Activated T-cell treated with anti-CD3 and anti-CD28 coated beads, Interleukin-2, amount 50 U/mL, for 24 hours (primary cell): ENCODE measurements around the gene RPRML.

Source experiments
- DNase-seq: peaks from one replicate; pipeline ENCODE4 v3.0.0-alpha.2; 2020
- H3K27ac Mint-ChIP-seq: 2 replicates; pipeline ENCODE4 v1.8.0; 2020; ENCODE audit warnings: mild to moderate bottlenecking, mixed read lengths
- H3K27me3 Mint-ChIP-seq: 2 replicates; pipeline ENCODE4 v1.8.0; 2020; ENCODE audit warnings: mixed read lengths
- H3K36me3 Mint-ChIP-seq: 2 replicates; pipeline ENCODE4 v1.8.0; 2020; ENCODE audit warnings: low read depth, mixed read lengths
- H3K4me1 Mint-ChIP-seq: 2 replicates; pipeline ENCODE4 v1.8.0; 2020; ENCODE audit warnings: low read depth, mixed read lengths
- H3K4me3 Mint-ChIP-seq: 2 replicates; pipeline ENCODE4 v1.8.0; 2020; ENCODE audit warnings: mild to moderate bottlenecking, moderate library complexity, mixed read lengths
- H3K9me3 Mint-ChIP-seq: 2 replicates; pipeline ENCODE4 v1.8.0; 2020; ENCODE audit warnings: mixed read lengths

Gene RPRML

DNA sequence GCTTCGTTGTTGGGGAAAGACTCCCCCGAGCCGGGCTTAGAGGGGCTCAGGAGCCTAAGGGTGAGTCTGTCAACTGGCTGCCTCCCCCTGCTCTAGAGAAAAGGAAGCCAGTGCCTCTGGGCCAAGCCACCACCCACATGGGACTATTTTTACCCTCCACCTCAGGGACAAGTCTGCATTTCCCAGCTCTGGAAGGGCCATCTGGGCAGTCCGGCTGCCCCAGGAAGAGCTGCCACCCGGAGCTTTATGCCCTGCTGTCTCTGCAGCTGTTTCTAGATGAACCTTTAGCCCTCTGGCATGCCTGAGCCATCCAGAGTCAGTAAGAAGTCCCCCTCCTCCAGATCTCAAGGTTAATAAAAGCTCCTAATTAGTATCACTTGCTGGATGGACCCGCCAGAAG is 5.3 kb upstream of the RPRML start:
- peaks cover 22% of the 10 kb centered on the region for H3K27me3 Mint-ChIP-seq
- H3K4me1 Mint-ChIP-seq = peaks cover 6% of the 10 kb centered on the region
- no peak overlapping the region for H3K4me3 Mint-ChIP-seq
- no peaks in the 10 kb centered on the region for H3K9me3 Mint-ChIP-seq
- no peaks in the 10 kb centered on the region for H3K36me3 Mint-ChIP-seq
- no peak for DNase-seq
- H3K27ac Mint-ChIP-seq = no peak overlapping the region

- no peaks in the 10 kb centered on the region for H3K36me3 Mint-ChIP-seq
- no peak overlapping the region for H3K4me3 Mint-ChIP-seq
- H3K4me1 Mint-ChIP-seq = peaks cover 6% of the 10 kb centered on the region
- peaks cover 22% of the 10 kb centered on the region for H3K27me3 Mint-ChIP-seq
- no peak for DNase-seq
- H3K9me3 Mint-ChIP-seq = no peaks in the 10 kb centered on the region
- no peak overlapping the region for H3K27ac Mint-ChIP-seq
Observed at GRCh38 chr17:46983782-46984181, 4.7 kb upstream of the RPRML start.

DNA sequence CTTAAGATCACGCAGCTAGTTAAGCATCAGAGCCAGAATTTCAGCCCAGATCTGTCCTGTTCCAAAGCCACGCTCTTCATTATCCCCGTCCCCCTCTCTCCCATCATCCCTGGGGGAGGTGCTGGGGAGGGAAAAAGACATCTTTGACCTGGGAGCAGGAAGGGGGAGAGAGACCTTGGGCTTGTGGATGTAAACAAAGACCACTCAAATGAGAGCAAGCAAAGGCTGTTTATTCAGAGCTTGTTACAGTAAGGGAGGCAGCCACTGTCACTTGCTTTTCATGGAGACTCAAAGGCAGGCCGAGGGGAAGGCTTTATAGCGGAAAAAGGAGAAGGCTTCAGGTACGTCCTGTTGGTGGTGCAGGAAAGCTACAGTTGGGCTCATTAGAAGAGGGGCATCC is 3.5 kb upstream of the RPRML start:
- peaks cover 14% of the 10 kb centered on the region for H3K4me1 Mint-ChIP-seq
- no peak overlapping the region for H3K4me3 Mint-ChIP-seq
- H3K27me3 Mint-ChIP-seq = peaks cover 32% of the 10 kb centered on the region
- DNase-seq = no peak
- H3K36me3 Mint-ChIP-seq = no peaks in the 10 kb centered on the region
- H3K9me3 Mint-ChIP-seq = no peaks in the 10 kb centered on the region
- H3K27ac Mint-ChIP-seq = no peak overlapping the region

DNA sequence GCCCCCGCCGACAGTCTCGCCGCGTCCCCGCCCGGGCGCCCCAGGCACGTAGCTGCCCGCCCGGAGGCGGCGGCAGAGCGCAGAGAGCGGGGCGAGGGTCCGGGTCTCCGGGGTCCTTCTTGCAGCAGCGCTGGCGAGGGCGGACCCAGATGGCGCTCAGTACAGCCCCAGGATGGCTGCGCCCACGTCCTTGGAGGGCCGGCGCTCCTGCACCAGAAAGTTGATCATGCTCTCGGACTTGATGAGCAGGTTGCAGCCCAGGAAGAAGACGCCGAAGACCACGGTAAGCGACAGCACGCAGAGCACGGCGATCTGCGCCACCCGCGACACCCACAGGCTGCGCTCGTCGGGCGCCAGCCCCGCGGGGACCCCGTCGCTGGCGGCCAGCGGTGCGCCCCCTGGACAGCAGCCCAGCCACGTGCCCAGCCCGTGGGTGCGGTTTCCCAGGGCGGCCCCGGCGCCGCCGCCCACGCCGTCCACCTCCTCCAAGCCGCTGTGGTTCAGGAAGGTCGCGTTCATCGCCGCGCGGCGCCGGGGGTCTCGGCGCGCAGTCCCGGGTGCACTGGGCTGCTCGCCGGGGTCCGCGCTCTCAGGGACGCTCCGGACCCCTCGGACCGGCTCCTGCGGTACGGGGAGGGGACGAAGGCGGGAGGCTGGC is 435 bp downstream of the RPRML start:
- Mint-ChIP-seq H3K4me3 (peak overlapping the region; percentile 61), H3K27me3 (peaks cover 48% of the 10 kb centered on the region), H3K4me1 (peaks cover 14% of the 10 kb centered on the region), H3K36me3 (no peaks in the 10 kb centered on the region), H3K27ac (no peak overlapping the region), H3K9me3 (no peaks in the 10 kb centered on the region)
- DNase-seq = peak; percentile 48

- peak overlapping the region; percentile 61 for H3K4me3 Mint-ChIP-seq
- H3K4me1 Mint-ChIP-seq = peaks cover 14% of the 10 kb centered on the region
- no peaks in the 10 kb centered on the region for H3K9me3 Mint-ChIP-seq
- no peaks in the 10 kb centered on the region for H3K36me3 Mint-ChIP-seq
- H3K27me3 Mint-ChIP-seq = peaks cover 48% of the 10 kb centered on the region
- no peak overlapping the region for H3K27ac Mint-ChIP-seq
- DNase-seq = no peak
Observed at GRCh38 chr17:46977750-46978488, 1.1 kb downstream of the RPRML start.

DNA sequence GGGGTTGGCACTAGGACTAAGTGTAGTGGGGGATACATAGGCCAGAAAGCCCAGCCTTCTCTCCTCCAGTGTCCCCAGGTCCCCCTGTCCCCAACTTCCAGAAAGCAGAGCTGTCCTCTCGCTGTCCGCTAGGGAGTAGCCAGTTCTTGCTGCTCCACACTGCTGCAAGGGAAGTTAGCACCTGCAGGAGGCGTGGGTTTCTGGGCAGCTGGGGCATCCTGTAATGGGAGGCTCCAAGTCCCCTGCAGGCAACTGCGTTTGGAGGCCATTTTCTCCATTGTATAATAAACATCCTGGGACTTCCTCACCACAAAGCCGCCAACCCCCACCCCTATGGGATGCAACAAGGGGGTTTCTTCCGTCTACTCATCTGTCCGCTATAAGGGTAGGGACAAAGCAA is 1.7 kb downstream of the RPRML start:
- DNase-seq = no peak
- Mint-ChIP-seq H3K4me3 (no peak overlapping the region), H3K36me3 (no peaks in the 10 kb centered on the region), H3K9me3 (no peaks in the 10 kb centered on the region), H3K4me1 (peaks cover 14% of the 10 kb centered on the region), H3K27ac (no peak overlapping the region), H3K27me3 (peaks cover 44% of the 10 kb centered on the region)

GRCh38 chr17:46976626-46977270 is 2.3 kb downstream of the RPRML start:
- H3K27me3 Mint-ChIP-seq = peaks cover 44% of the 10 kb centered on the region
- no peaks in the 10 kb centered on the region for H3K36me3 Mint-ChIP-seq
- H3K4me3 Mint-ChIP-seq = no peak overlapping the region
- H3K27ac Mint-ChIP-seq = no peak overlapping the region
- DNase-seq = no peak
- H3K4me1 Mint-ChIP-seq = peaks cover 14% of the 10 kb centered on the region
- H3K9me3 Mint-ChIP-seq = no peaks in the 10 kb centered on the region

- peaks cover 35% of the 10 kb centered on the region for H3K27me3 Mint-ChIP-seq
- no peaks in the 10 kb centered on the region for H3K9me3 Mint-ChIP-seq
- H3K36me3 Mint-ChIP-seq = no peaks in the 10 kb centered on the region
- H3K4me1 Mint-ChIP-seq = peaks cover 14% of the 10 kb centered on the region
- no peak for DNase-seq
- no peak overlapping the region for H3K4me3 Mint-ChIP-seq
- no peak overlapping the region for H3K27ac Mint-ChIP-seq
Observed at GRCh38 chr17:46975287-46975686, 3.8 kb downstream of the RPRML start.

- Mint-ChIP-seq H3K9me3 (no peaks in the 10 kb centered on the region), H3K36me3 (peaks cover 4% of the 10 kb centered on the region)
Observed at GRCh38 chr17:46974086-46974485, 5.0 kb downstream of the RPRML start.

DNA sequence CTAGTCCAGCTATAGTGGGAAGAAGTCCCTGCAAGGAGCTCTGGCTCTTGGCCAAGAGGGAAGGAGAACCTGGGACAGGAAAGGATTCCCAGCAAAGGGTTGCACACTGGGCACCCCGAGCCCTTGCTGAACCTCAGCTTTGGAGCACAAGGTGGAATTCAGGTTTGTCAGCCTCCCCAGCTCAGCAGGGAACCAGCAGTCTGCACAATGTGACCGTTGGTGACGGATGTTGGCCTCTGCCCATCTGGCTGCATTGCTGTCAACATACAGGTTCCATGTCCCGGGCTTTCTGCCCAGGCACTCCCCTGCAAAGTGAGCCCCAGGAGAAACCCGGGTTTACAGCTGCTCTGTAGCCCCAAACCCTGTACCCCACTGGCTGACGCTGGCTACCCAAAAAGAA is 6.7 kb downstream of the RPRML start:
- Mint-ChIP-seq H3K9me3 (no peaks in the 10 kb centered on the region), H3K4me1 (no peaks in the 10 kb centered on the region), H3K27me3 (peaks cover 14% of the 10 kb centered on the region), H3K27ac (no peak overlapping the region), H3K4me3 (no peak overlapping the region), H3K36me3 (peaks cover 14% of the 10 kb centered on the region)
- DNase-seq = no peak

More at GRCh38 chr17:46974086-46974485, 5.0 kb downstream of the RPRML start:
- Mint-ChIP-seq H3K4me1 (peaks cover 8% of the 10 kb centered on the region), H3K4me3 (no peak overlapping the region), H3K27ac (no peak overlapping the region), H3K27me3 (peaks cover 26% of the 10 kb centered on the region)
- DNase-seq = no peak

GRCh38 chr17:46971647-46972300 is 7.3 kb downstream of the RPRML start:
- no peaks in the 10 kb centered on the region for H3K9me3 Mint-ChIP-seq
- peaks cover 8% of the 10 kb centered on the region for H3K27me3 Mint-ChIP-seq
- H3K4me3 Mint-ChIP-seq = no peak overlapping the region
- H3K27ac Mint-ChIP-seq = no peak overlapping the region
- peaks cover 16% of the 10 kb centered on the region for H3K36me3 Mint-ChIP-seq
- no peaks in the 10 kb centered on the region for H3K4me1 Mint-ChIP-seq
- no peak for DNase-seq

- H3K4me1 Mint-ChIP-seq = no peaks in the 10 kb centered on the region
- H3K9me3 Mint-ChIP-seq = no peaks in the 10 kb centered on the region
- H3K27ac Mint-ChIP-seq = no peak overlapping the region
- peaks cover 16% of the 10 kb centered on the region for H3K36me3 Mint-ChIP-seq
- DNase-seq = no peak
- H3K4me3 Mint-ChIP-seq = no peak overlapping the region
- no peaks in the 10 kb centered on the region for H3K27me3 Mint-ChIP-seq
Observed at GRCh38 chr17:46968896-46969295, 10.2 kb downstream of the RPRML start.

DNA sequence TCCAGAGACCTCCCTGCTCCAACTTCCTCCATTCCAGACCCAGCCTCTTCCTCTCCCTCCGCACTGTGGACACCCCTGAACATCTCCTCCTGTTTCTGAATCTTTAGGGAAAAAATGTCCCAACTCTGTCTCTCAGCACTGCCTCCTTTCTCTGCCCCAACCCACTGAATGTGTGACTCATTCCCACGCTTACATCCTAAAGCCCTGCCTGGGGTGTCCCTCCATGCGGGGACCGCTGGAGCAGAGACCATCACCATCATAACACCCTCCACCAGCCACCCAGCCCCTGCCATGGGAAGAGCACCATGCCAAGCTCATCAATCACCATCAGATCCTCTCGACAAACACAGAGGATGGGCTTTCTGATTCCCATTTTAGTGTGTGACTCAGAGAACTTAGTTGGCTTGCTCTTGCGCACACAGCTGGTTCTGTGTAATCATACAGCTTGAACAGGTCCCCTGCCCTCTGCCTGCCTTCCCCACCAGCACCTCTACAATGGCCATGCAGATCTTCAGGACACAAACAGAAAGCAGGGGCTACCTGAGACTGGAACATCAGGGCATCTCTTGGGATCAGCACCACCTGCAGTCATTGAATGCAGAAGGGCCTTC is 10.7 kb downstream of the RPRML start:
- peaks cover 16% of the 10 kb centered on the region for H3K36me3 Mint-ChIP-seq
- H3K27me3 Mint-ChIP-seq = no peaks in the 10 kb centered on the region
- H3K27ac Mint-ChIP-seq = no peak overlapping the region
- H3K4me1 Mint-ChIP-seq = no peaks in the 10 kb centered on the region
- no peaks in the 10 kb centered on the region for H3K9me3 Mint-ChIP-seq
- no peak for DNase-seq
- no peak overlapping the region for H3K4me3 Mint-ChIP-seq
